Loucy (cell line): Measurements from ENCODE around the gene BCAS3.

Experiments
- CTCF ChIP-seq: fragments of 200-600 bp; sonication (generic); conservative IDR thresholded peaks from 2 replicates; pipeline ENCODE4 v1.5.1; 2014; ENCODE audit warnings: mild to moderate bottlenecking, antibody characterized with exemption, low read length
- EZH2phosphoT487 ChIP-seq: fragments of 200-600 bp; IDR thresholded peaks from 2 replicates; pipeline ENCODE4 v1.6.1; 2018; ENCODE audit warnings: antibody characterized with exemption, mild to moderate bottlenecking, moderate library complexity, borderline replicate concordance

DNA sequence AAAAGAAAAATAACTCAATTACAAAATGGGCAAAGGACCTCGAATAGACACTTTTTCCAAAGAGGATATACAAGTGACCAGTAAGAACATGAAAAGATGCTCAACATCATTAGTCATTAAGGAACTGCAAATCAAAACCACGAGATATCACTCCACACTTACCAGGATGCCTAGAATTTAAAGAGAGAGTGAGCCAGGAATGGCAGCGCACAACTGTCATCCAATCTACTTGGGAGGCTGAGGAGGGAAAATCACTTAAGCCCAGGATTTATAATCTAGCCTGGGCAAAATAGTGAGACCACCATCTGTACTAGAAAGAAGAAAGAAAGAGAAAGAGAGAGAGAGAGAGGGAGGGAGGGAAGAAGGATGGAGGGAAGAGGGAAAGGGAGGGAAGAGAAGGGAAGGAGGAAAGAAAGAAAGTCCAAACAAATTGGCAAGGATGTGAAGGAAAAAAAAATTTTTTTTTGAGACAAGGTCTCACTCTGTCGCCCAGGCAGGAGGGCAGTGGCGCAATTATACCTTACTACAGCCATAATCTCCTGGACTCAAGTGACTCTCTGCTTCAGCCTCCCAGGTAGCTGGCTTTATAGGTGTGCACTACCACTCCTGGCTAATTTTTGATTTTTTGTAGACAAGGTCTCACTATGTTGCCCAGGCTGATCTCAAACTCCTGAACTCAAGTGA lies 744.6 kb downstream of the BCAS3 start:
- TF ChIP-seq EZH2phosphoT487 (no peak), CTCF (no peak)
